Progenitor cell of endocrine pancreas (in vitro differentiated cells): ENCODE results near the gene SLC25A21. TPM values are rescaled to one million over a fixed set of nuclear protein-coding genes. Genes with fewer than 3 reads are reported as not detected.

ENCODE experiments used
- DNase-seq: peaks from one replicate; pipeline ENCODE4 v3.0.0; 2021; ENCODE audit warnings: low spot score; ENCODE audit not compliant: unreplicated experiment
- H3K27ac Mint-ChIP-seq: 2 replicates; pipeline ENCODE4 v1.8.0; 2021; ENCODE audit warnings: mild to moderate bottlenecking, moderate library complexity, mixed read lengths
- H3K27me3 Mint-ChIP-seq: 2 replicates; pipeline ENCODE4 v1.8.0; 2021; ENCODE audit warnings: mixed read lengths
- H3K36me3 Mint-ChIP-seq: 2 replicates; pipeline ENCODE4 v1.8.0; 2022; ENCODE audit warnings: mixed read lengths; ENCODE audit not compliant: insufficient read depth
- H3K4me1 Mint-ChIP-seq: 2 replicates; pipeline ENCODE4 v1.8.0; 2021; ENCODE audit warnings: low read depth, mixed read lengths
- H3K4me3 Mint-ChIP-seq: 2 replicates; pipeline ENCODE4 v1.8.0; 2021; ENCODE audit warnings: low read depth, mild to moderate bottlenecking, moderate library complexity, mixed read lengths
- H3K9me3 Mint-ChIP-seq: 2 replicates; pipeline ENCODE4 v1.8.0; 2021; ENCODE audit warnings: low read depth, mixed read lengths
- CTCF ChIP-seq: fragments of 200-600 bp; sonication (generic); IDR thresholded peaks from one replicate; pipeline ENCODE4 v1.5.0; 2021; ENCODE audit warnings: antibody characterized with exemption, mild to moderate bottlenecking; ENCODE audit not compliant: unreplicated experiment
- total RNA-seq: library from RNA; stranded (reverse); gene quantifications from 2 replicates; pipeline ENCODE4 v1.2.1, GENCODE V29; 2021

Gene SLC25A21
- total RNA-seq, 1 donor from 2014 or later, result 2.5 TPM

- Mint-ChIP-seq H3K9me3 (no peaks in the 10 kb centered on the region), H3K27ac (no peak overlapping the region), H3K4me1 (no peaks in the 10 kb centered on the region), H3K27me3 (peaks cover 4% of the 10 kb centered on the region), H3K4me3 (no peak overlapping the region), H3K36me3 (no peaks in the 10 kb centered on the region)
- no peak for DNase-seq
- no peak for TF ChIP-seq CTCF
Measured at GRCh38 chr14:37036669-37037341, 135.6 kb downstream of the SLC25A21 start.

GRCh38 chr14:37035401-37035800 is 137.0 kb downstream of the SLC25A21 start:
- Mint-ChIP-seq H3K27ac (no peak overlapping the region), H3K9me3 (no peaks in the 10 kb centered on the region), H3K36me3 (no peaks in the 10 kb centered on the region), H3K4me3 (no peak overlapping the region), H3K4me1 (peaks cover 3% of the 10 kb centered on the region), H3K27me3 (peaks cover 4% of the 10 kb centered on the region)
- no peak for DNase-seq
- TF ChIP-seq CTCF, result no peak

- H3K4me3 Mint-ChIP-seq, result no peak overlapping the region
- H3K27me3 Mint-ChIP-seq, result peaks cover 4% of the 10 kb centered on the region
- no peak overlapping the region for H3K27ac Mint-ChIP-seq
- no peaks in the 10 kb centered on the region for H3K36me3 Mint-ChIP-seq
- peaks cover 3% of the 10 kb centered on the region for H3K4me1 Mint-ChIP-seq
- no peaks in the 10 kb centered on the region for H3K9me3 Mint-ChIP-seq
- no peak for TF ChIP-seq CTCF
- DNase-seq, result no peak
Measured at GRCh38 chr14:37034410-37035285, 137.8 kb downstream of the SLC25A21 start.

- H3K9me3 Mint-ChIP-seq, result no peaks in the 10 kb centered on the region
- H3K4me3 Mint-ChIP-seq, result no peak overlapping the region
- no peak for TF ChIP-seq CTCF
- H3K27ac Mint-ChIP-seq, result no peak overlapping the region
- DNase-seq, result no peak
- H3K4me1 Mint-ChIP-seq, result peaks cover 3% of the 10 kb centered on the region
- H3K36me3 Mint-ChIP-seq, result no peaks in the 10 kb centered on the region
- no peaks in the 10 kb centered on the region for H3K27me3 Mint-ChIP-seq
Measured at GRCh38 chr14:37032863-37033262, 139.5 kb downstream of the SLC25A21 start.

- H3K27ac Mint-ChIP-seq, result no peak overlapping the region
- no peak overlapping the region for H3K4me3 Mint-ChIP-seq
- DNase-seq, result no peak
- H3K36me3 Mint-ChIP-seq, result no peaks in the 10 kb centered on the region
- H3K4me1 Mint-ChIP-seq, result peaks cover 3% of the 10 kb centered on the region
- no peaks in the 10 kb centered on the region for H3K27me3 Mint-ChIP-seq
- TF ChIP-seq CTCF, result no peak
- H3K9me3 Mint-ChIP-seq, result no peaks in the 10 kb centered on the region
Measured at GRCh38 chr14:37027188-37027824, 145.1 kb downstream of the SLC25A21 start.
